SK-N-MC (cell line): ENCODE data around the gene METTL24.

Experiments
- DNase-seq: peaks from one replicate; pipeline ENCODE4 v3.0.0-alpha.2; 2011; ENCODE audit warnings: low read depth, low spot score
- H3K27ac ChIP-seq: fragments of 200-600 bp; sonication (generic); 2 replicates; pipeline ENCODE4 v1.5.1; 2016; ENCODE audit warnings: mixed run types
- H3K36me3 ChIP-seq: fragments of 200-600 bp; sonication (generic); 2 replicates; pipeline ENCODE4 v1.6.1; 2017; ENCODE audit warnings: antibody characterized with exemption, low read length, mixed read lengths; ENCODE audit not compliant: insufficient read depth
- H3K4me3 ChIP-seq: fragments of 200-600 bp; sonication (generic); 2 replicates; pipeline ENCODE4 v1.5.1; 2016
- H3K9ac ChIP-seq: fragments of 200-600 bp; sonication (generic); 2 replicates; pipeline ENCODE4 v1.8.0; 2017; ENCODE audit warnings: mixed run types, mixed read lengths; ENCODE audit not compliant: insufficient read length
- H3K9me3 ChIP-seq: fragments of 200-600 bp; sonication (generic); 2 replicates; pipeline ENCODE4 v1.6.1; 2017; ENCODE audit warnings: low read depth, mild to moderate bottlenecking, antibody characterized with exemption, low read length, moderate library complexity, mixed read lengths
- EZH2 ChIP-seq: fragments of 200-600 bp; sonication (generic); IDR thresholded peaks from one replicate; pipeline ENCODE4 v1.6.1; 2017; ENCODE audit warnings: antibody characterized with exemption
- FOXP2 ChIP-seq: optimal IDR thresholded peaks from 2 replicates; pipeline ENCODE3; 2011; ENCODE audit warnings: mild to moderate bottlenecking, moderate library complexity; ENCODE audit not compliant: insufficient read depth; ENCODE audit errors: extremely low read length, control extremely low read depth
- POLR2AphosphoS5 ChIP-seq: IDR thresholded peaks from 2 replicates; pipeline ENCODE4 v1.6.1; 2012; ENCODE audit warnings: mild to moderate bottlenecking, low read depth, low read length, borderline replicate concordance

The METTL24 gene, protein sequence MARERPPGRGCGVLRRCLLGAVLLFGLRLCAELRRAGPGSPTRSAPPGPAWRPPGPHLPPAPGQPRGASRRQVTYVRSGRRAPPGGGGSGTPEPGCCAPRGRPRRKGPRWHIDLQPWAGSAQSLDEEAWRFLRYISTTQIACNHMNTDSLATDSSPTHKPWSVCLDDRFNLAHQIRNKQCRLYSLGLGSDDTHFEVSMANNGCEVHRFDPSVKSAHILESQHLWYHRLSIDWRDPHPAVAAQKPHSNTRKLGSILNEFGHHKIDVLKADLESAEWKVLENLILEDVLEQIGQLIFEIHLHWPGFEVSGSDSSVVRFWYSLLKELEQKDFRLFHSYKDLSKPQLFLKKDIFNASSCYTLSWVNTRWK

DNA sequence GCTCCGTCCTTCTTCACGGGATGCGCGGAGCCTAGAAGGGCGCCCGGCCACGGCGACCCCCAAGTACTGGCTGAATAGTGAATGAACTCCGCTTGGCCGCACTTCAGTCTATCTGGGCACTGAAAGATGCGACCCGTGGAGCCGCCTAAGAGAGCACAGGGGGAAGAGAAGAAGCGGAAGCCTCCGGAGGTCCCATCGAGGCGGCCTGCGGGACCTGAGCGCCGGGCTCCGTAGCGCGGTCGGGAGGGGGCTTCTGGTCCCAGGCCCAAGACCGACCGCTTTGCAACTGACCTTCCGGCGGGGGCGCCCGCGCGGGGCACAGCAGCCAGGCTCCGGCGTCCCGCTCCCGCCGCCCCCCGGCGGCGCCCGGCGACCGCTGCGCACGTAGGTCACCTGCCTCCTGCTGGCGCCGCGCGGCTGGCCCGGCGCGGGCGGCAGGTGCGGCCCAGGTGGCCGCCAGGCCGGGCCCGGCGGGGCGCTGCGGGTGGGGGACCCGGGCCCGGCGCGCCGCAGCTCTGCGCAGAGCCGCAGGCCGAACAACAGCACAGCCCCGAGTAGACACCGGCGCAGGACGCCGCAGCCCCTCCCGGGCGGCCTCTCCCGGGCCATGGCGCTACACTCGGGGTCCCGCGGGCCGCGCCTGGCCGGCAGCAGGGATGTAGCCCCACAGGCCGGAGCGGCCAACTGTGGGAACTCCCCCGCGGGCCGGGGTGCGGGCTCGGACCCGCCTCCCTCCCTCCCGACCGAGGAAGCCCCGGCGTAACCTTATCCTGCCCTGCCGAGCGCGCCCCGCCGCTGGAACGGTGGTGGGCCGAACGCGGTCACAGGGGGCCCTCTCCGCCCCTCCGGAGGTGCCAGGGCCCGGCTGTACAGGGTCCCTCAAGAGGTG lies at the start of gene METTL24:
Gene METTL24, minus strand, starts transcription at position 686 of the 889 bp plus-strand sequence. Its CDS starts 77 bp downstream, at position 609.
- Histone ChIP-seq H3K9me3 (no peaks in the 10 kb centered on the region), H3K27ac (peak within 1 kb of the TSS; percentile 80), H3K9ac (peak within 1 kb of the TSS; percentile 66), H3K4me3 (peak within 1 kb of the TSS; percentile 68), H3K36me3 (no peaks in the 10 kb centered on the region)
- DNase-seq, result no peak
- TF ChIP-seq EZH2 (no peak), FOXP2 (no peak), POLR2AphosphoS5 (no peak)

DNA sequence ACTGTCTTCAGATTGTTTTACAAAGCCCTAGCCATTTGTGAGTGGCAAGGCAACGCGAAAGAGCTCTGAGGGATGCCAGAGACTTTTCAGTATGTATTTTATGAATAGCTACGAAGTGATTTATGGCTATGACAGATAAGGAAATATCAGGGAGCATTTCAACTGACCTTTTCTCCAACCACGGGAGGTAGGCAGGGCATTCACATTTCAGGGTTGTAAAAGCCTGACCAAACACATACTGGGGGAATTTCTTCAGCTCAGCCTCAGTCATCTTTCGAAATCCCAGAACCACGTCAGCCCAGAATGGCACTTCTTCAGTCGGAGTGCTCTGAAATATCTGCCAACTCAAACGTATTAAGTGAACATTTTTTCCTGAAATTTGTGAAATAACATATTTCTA lies 46.5 kb upstream of the METTL24 start:
- H3K9ac ChIP-seq, result no peak overlapping the region
- H3K27ac ChIP-seq, result no peak overlapping the region
- H3K36me3 ChIP-seq, result no peaks in the 10 kb centered on the region
- no peak overlapping the region for H3K4me3 ChIP-seq
- no peak for TF ChIP-seq FOXP2
- TF ChIP-seq POLR2AphosphoS5, result no peak
- TF ChIP-seq EZH2, result no peak
- no peaks in the 10 kb centered on the region for H3K9me3 ChIP-seq
- DNase-seq, result no peak

DNA sequence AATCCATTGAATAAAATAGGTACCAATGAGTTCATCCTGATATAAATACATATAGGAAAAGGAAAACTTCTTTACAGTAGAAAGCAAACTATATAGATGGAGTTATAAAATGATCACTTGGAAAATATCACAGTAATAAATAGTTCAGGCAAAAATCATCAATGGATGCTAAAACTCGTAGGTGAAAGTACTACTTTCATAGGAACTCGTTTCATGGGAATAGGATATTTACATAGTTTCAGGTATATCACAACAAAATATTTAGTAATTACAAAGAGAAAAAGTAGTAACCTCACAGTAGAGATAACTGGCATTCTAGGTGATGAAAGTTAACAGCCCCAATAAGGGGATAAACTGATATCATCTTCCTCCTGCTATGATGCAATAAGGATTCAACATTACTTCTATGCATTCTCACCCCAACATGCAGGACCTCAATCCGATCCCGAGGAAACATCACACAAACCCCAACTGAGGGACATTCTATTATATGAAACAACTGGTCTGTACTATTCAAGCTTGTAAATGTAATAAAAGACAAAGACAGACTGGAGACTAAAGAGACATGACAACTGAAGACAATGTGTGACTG lies 43.5 kb upstream of the METTL24 start:
- no peak overlapping the region for H3K4me3 ChIP-seq
- DNase-seq, result no peak
- no peaks in the 10 kb centered on the region for H3K36me3 ChIP-seq
- no peaks in the 10 kb centered on the region for H3K9me3 ChIP-seq
- no peak overlapping the region for H3K27ac ChIP-seq
- H3K9ac ChIP-seq, result no peak overlapping the region
- TF ChIP-seq FOXP2 (no peak), POLR2AphosphoS5 (no peak), EZH2 (no peak)

- H3K9ac ChIP-seq, result no peak overlapping the region
- H3K36me3 ChIP-seq, result no peaks in the 10 kb centered on the region
- DNase-seq, result no peak
- H3K27ac ChIP-seq, result no peak overlapping the region
- H3K9me3 ChIP-seq, result no peaks in the 10 kb centered on the region
- no peak overlapping the region for H3K4me3 ChIP-seq
- TF ChIP-seq POLR2AphosphoS5 (no peak), FOXP2 (no peak), EZH2 (no peak)
These were observed 42.1 kb upstream of the METTL24 start for GRCh38 chr6:110400208-110400607.

DNA sequence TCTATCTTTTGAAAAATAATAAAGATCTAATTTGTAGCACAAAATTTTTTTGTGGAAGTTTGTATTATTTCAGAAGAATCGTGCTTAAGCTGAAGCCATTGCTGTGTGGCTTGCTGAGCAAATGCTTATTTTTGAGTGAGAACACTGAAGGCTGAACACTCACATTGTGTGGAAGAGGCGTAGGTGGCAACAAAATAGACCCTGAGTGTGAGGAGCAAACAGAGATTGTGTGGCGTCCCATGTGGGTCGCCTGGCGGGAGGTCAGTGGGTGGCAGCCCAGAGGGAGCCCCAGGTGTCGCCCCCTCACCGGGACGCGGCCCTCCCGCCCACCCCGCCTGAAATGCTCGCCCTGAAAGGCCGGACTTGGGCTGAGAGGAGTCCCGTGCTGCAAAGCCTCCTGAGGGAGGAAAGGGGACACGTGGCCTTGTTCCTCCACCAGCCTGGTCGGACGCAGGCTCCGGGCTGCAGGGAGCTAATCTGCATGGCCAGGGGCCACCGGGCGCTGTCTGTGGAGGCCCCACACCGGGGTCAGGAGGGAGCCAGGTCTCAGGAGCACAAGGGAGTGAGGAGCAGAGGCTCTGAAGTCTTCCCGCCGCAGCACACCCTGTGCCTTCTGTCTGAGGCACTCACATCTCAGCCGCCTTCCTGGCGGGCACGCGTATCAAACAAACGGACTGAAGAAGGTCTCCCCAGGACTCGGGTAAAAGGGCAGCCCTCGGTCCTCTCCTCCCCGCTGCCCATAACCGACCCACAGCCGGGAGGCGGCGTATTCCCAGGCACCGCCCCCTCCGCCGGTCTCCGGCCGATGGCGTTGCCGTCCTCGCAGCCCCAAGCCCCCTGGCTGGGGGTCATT lies 41.3 kb upstream of the METTL24 start:
- Histone ChIP-seq H3K4me3 (no peak overlapping the region), H3K27ac (peak overlapping the region; percentile 37), H3K9me3 (no peaks in the 10 kb centered on the region), H3K36me3 (no peaks in the 10 kb centered on the region), H3K9ac (no peak overlapping the region)
- TF ChIP-seq FOXP2 (no peak), POLR2AphosphoS5 (no peak), EZH2 (no peak)
- DNase-seq, result no peak

DNA sequence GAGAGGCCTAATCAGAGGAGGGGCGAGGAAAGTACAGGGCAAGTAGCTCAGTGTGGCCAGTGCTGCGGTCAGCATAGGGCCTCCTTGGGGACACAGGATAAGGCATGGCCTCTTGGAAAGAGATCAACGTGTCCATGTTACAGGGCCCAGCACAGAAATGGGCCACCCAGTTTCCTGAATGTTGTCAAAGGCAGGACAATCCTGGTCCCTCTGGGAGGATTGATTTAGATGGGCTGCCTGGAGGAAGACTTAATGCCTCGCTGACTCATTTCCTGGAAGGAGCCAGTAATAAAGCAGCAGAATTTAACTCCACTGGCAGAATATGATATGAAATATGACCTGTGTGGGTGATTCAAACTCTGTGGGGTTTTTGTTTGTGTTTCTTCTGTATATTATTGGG lies 40.6 kb upstream of the METTL24 start:
- Histone ChIP-seq H3K9me3 (no peaks in the 10 kb centered on the region), H3K4me3 (no peak overlapping the region), H3K9ac (no peak overlapping the region), H3K36me3 (no peaks in the 10 kb centered on the region), H3K27ac (peak overlapping the region; percentile 37)
- no peak for DNase-seq
- TF ChIP-seq FOXP2 (no peak), EZH2 (no peak), POLR2AphosphoS5 (no peak)

DNA sequence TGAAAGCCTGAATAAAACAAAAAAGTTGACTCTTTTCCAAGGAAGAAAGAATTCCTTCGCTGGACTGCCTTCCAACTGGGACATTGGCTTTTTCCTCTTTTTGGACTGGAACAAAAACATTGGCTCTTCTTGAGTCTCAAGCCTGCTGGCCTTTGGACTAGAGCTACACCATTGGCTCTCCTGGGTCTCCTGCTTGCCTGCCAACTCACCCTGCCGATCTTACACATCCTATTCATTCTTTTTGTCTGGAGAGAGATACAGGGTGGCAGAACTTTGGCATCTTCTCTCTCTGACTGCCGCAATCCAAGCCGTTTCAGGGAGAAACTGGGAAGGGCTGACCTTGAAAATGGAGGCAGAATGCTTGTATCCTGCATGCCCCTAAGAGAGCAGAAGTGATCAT lies 37.1 kb upstream of the METTL24 start:
- no peak for DNase-seq
- no peak overlapping the region for H3K9ac ChIP-seq
- no peak overlapping the region for H3K4me3 ChIP-seq
- H3K36me3 ChIP-seq, result no peaks in the 10 kb centered on the region
- no peaks in the 10 kb centered on the region for H3K9me3 ChIP-seq
- no peak overlapping the region for H3K27ac ChIP-seq
- no peak for TF ChIP-seq EZH2
